ENCODE results near the gene LMTK2. TPM values are rescaled to one million over a fixed set of nuclear protein-coding genes. Genes with fewer than 3 reads are reported as not detected.
"Not testable (repeated sequence)": the region's sequence is repeated elsewhere in the genome, so short reads cannot be mapped to it uniquely, and the experiment has no call there.

Gene LMTK2
- total RNA-seq, 2 experiments from 2014 or later: 13.7 to 14.7 TPM

GRCh38 chr7:98211221-98211675, 104.6 kb downstream of the LMTK2 start, which contains the start of gene BHLHA15:
Gene BHLHA15 (plus strand): TSS chr7:98211439. CDS start chr7:98212310, 871 bp downstream.
- ChIA-PET POLR2A (interaction anchor here (0.6 kb wide), 1 partner anchor 68 kb away, joined by 14 read pairs; no protein-coding TSS in a partner anchor), CTCF (interaction anchor here (1.0 kb wide), 1 partner anchor 8 kb away, joined by 3 read pairs; no protein-coding TSS in a partner anchor)

- POLR2A ChIA-PET: interaction anchor here (0.6 kb wide), 1 partner anchor 68 kb away, joined by 14 read pairs; no protein-coding TSS in a partner anchor
- CTCF ChIA-PET: interaction anchor here (1.0 kb wide), 1 partner anchor 9 kb away, joined by 3 read pairs; no protein-coding TSS in a partner anchor
These were observed 105.2 kb downstream of the LMTK2 start for GRCh38 chr7:98211676-98212531.

- CTCF ChIA-PET: no interaction called here
- POLR2A ChIA-PET: no interaction called here
These were observed 105.9 kb downstream of the LMTK2 start for GRCh38 chr7:98212532-98213041.

- ChIA-PET POLR2A (no interaction called here), CTCF (no interaction called here)
These were observed 106.7 kb downstream of the LMTK2 start for GRCh38 chr7:98213296-98213887.

- POLR2A ChIA-PET: no interaction called here
- CTCF ChIA-PET: no interaction called here
These were observed 107.5 kb downstream of the LMTK2 start for GRCh38 chr7:98213888-98214810.

- ChIA-PET POLR2A (no interaction called here), CTCF (no interaction called here)
These were observed 108.2 kb downstream of the LMTK2 start for GRCh38 chr7:98214811-98215321.

- CTCF ChIA-PET: no interaction called here
- POLR2A ChIA-PET: no interaction called here
These were observed 109.2 kb downstream of the LMTK2 start for GRCh38 chr7:98215561-98216495.

GRCh38 chr7:98216941-98217622, 110.4 kb downstream of the LMTK2 start:
- CTCF ChIA-PET: no interaction called here

GRCh38 chr7:98217623-98218582, 111.2 kb downstream of the LMTK2 start:
- ChIA-PET POLR2A (no interaction called here), CTCF (no interaction called here)

More at GRCh38 chr7:98216941-98217622, 110.4 kb downstream of the LMTK2 start:
- POLR2A ChIA-PET: no interaction called here

- POLR2A ChIA-PET, CTCF ChIA-PET: not testable (repeated sequence)
These were observed 112.7 kb downstream of the LMTK2 start for GRCh38 chr7:98219382-98219781.

- CTCF ChIA-PET: no interaction called here
- POLR2A ChIA-PET: no interaction called here
These were observed 115.2 kb downstream of the LMTK2 start for GRCh38 chr7:98221611-98222532.

- POLR2A ChIA-PET: no interaction called here
- CTCF ChIA-PET: no interaction called here
These were observed 116.0 kb downstream of the LMTK2 start for GRCh38 chr7:98222533-98223195.

- ChIA-PET POLR2A (no interaction called here), CTCF (no interaction called here)
These were observed 116.8 kb downstream of the LMTK2 start for GRCh38 chr7:98223351-98223897.

GRCh38 chr7:98223898-98224700, 117.4 kb downstream of the LMTK2 start:
- ChIA-PET CTCF (no interaction called here), POLR2A (no interaction called here)
